Measurements from ENCODE around the gene TMEM74B.

TMEM74B gene

DNA sequence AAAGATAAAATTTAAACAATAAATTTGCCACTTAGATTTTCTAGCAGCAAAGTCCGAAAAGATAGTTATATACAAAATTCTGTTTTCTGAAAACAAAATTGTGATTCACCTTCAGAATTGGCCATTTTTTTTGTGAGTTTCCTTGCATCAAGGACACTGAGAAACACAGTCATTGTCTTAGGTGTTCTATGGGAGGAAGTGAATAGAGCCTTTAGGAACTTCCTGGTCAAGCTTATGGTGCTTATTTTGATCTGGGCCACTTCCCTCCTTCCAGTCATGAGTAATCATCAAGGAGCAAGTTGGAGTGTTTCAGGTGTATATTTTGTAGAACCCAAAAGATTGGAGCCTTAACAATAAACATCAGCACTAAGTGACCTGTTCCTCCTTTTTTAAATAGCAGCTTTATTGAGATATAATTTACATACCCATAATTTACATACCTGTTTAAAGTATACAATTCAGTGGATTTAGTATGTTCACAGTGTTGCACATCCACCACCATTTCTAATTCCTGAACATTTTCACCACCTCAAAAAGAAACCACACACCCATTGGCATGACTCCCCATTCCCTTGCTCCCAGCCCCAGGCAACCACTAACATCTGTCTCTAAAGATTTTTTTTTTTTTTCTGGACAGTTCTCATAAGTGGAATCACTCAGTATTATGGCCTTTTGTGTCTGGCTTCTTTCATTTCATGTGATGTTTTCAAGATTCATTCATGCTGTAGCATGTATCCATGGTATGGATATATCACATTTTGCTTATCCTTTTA, 17.6 kb downstream of the TMEM74B start:
- no peaks in the 10 kb centered on the region for H3K4me1 ChIP-seq
- TF ChIP-seq, protein P1, sequence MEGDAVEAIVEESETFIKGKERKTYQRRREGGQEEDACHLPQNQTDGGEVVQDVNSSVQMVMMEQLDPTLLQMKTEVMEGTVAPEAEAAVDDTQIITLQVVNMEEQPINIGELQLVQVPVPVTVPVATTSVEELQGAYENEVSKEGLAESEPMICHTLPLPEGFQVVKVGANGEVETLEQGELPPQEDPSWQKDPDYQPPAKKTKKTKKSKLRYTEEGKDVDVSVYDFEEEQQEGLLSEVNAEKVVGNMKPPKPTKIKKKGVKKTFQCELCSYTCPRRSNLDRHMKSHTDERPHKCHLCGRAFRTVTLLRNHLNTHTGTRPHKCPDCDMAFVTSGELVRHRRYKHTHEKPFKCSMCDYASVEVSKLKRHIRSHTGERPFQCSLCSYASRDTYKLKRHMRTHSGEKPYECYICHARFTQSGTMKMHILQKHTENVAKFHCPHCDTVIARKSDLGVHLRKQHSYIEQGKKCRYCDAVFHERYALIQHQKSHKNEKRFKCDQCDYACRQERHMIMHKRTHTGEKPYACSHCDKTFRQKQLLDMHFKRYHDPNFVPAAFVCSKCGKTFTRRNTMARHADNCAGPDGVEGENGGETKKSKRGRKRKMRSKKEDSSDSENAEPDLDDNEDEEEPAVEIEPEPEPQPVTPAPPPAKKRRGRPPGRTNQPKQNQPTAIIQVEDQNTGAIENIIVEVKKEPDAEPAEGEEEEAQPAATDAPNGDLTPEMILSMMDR (IDR thresholded peaks at IDR 0.05; ENCODE audit: low read depth, low read length): no peak
- H3K4me3 ChIP-seq (ENCODE audit: low read depth, low read length): no peak overlapping the region
- no peaks in the 10 kb centered on the region; the same call in 1 of the 2 replicates for H3K36me3 ChIP-seq
- H3K27me3 ChIP-seq: no peaks in the 10 kb centered on the region
- no peak for DNase-seq
- H3K9me3 ChIP-seq: no peaks in the 10 kb centered on the region

DNA sequence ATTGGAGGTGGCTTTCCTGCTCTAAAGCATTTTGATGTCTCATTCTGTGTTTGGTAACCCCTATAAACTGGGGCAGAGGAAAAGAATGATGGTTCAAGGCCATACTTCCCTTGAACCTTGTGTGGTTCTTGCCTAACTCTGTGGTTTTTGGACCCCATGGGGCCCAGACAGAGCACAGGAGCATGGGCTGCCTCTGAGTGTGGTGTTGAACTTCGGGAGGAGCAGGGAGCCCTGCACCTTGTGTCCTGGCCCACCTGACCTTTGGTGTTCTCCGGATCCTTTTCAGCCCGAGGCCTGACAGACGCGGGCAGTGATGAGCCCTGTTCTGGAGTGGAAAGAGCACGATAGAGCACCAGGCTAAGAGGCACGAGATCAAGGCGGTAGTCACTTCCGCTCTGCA, 18.8 kb downstream of the TMEM74B start:
- Histone ChIP-seq H3K27me3 (no peaks in the 10 kb centered on the region), H3K9me3 (no peaks in the 10 kb centered on the region), H3K4me1 (no peaks in the 10 kb centered on the region), H3K36me3 (no peaks in the 10 kb centered on the region; the same call in 1 of the 2 replicates), H3K4me3 (ENCODE audit: low read depth, low read length) (no peak overlapping the region)
- TF ChIP-seq, protein P1 (IDR thresholded peaks at IDR 0.05; ENCODE audit: low read depth, low read length): no peak
- DNase-seq: no peak

DNA sequence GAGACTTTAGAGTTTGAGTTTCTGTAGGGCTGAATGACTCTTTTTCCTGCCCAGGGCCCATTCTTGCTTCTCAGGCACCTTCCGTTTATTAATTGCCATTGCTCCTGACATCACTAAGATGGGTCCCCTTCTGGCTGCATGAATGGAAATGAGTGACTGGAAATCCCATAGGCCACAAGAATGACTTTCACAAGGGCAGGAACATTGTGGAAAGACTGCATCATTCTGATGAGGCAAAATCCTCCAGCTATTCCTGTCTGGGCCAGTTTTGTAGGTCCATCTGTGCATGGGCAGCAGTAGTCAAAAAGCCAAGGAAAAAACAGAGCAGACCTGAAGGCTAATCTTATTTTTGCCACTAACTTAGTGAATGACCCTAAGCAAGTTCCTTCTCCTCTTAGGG, 19.3 kb downstream of the TMEM74B start:
- TF ChIP-seq, protein P1 (IDR thresholded peaks at IDR 0.05; ENCODE audit: low read depth, low read length): no peak

DNA sequence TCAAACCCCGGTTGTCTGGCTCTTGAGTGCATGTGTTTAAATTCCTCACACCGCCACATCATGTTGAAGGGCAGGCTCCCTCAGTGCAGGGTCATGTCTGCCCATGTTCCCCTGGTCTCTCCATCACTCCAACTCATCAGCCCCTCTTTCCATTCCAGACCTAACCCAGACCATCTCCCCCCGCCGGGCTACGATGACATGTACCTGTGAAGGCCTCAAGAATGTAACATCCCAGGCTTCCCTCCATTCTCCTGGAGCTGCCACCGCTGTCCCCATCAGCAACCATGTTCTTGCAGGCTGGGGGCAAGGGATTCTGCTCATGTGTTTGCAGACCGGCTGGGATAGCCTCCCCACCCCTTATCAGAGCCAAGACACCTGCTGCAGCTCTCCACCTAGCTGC, 19.9 kb downstream of the TMEM74B start:
- Histone ChIP-seq H3K27me3 (no peaks in the 10 kb centered on the region), H3K4me1 (no peaks in the 10 kb centered on the region), H3K9me3 (no peaks in the 10 kb centered on the region), H3K4me3 (ENCODE audit: low read depth, low read length) (no peak overlapping the region), H3K36me3 (no peaks in the 10 kb centered on the region; the same call in 1 of the 2 replicates)
- no peak for DNase-seq
- TF ChIP-seq, protein P1 (IDR thresholded peaks at IDR 0.05; ENCODE audit: low read depth, low read length): no peak

More for the DNA sequence above, 19.3 kb downstream of the TMEM74B start:
- no peaks in the 10 kb centered on the region; the same call in 1 of the 2 replicates for H3K36me3 ChIP-seq
- no peak for DNase-seq
- no peak overlapping the region for H3K4me3 ChIP-seq (ENCODE audit: low read depth, low read length)
- no peaks in the 10 kb centered on the region for H3K4me1 ChIP-seq
- H3K9me3 ChIP-seq: no peaks in the 10 kb centered on the region
- H3K27me3 ChIP-seq: no peaks in the 10 kb centered on the region

DNA sequence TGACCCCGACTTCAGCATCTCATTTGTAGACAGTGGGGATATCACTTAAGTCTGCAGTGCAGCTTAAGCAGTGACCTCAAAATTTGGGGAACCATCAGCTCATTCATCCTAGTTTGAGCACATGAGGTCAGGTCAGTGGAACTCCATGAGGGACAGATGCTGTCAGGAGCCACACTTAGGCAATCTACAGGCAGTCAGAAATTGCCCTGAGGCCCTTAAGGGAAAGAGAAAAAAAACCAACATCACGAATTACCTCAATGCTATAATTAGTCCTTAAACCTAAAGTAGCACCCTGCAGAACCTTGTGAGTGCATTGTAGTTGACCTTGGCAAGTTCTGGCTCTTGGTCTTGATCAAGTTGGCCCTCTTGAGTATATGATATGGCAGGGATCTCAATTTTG, 21.1 kb downstream of the TMEM74B start:
- Histone ChIP-seq H3K4me3 (ENCODE audit: low read depth, low read length) (no peak overlapping the region), H3K36me3 (no peaks in the 10 kb centered on the region; the same call in 1 of the 2 replicates), H3K4me1 (no peaks in the 10 kb centered on the region), H3K9me3 (no peaks in the 10 kb centered on the region), H3K27me3 (no peaks in the 10 kb centered on the region)
- TF ChIP-seq, protein P1 (IDR thresholded peaks at IDR 0.05; ENCODE audit: low read depth, low read length): no peak
- no peak for DNase-seq

DNA sequence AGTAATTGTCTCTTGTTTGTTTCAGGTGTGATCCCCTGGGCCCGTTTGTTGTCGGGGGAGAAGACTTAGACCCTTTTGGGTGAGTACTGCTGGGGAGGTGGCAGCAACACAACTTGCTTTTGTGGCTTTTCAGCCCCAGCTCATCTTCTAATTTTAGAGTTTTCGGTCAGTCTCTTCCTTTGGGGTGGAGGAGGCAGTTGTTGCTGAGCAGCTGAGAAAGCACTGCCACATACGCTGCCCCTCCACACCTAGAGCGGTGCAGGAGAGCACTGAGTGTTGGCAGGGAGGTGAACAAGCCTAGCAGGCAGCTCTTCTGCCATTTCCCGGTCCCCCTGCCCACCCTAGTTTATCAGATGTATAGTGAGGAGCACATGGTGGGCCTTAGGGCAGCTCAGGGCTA, 21.7 kb downstream of the TMEM74B start:
- no peak overlapping the region for H3K4me3 ChIP-seq (ENCODE audit: low read depth, low read length)
- no peaks in the 10 kb centered on the region; the same call in 1 of the 2 replicates for H3K36me3 ChIP-seq
- TF ChIP-seq, protein P1 (IDR thresholded peaks at IDR 0.05; ENCODE audit: low read depth, low read length): no peak
- no peaks in the 10 kb centered on the region for H3K4me1 ChIP-seq
- no peaks in the 10 kb centered on the region for H3K9me3 ChIP-seq
- no peaks in the 10 kb centered on the region for H3K27me3 ChIP-seq
- no peak for DNase-seq

Data from BE2C (cell line).